Esophagus muscularis mucosa (tissue), 4 donors: ENCODE results near the gene CRELD1. TPM values are rescaled to one million over a fixed set of nuclear protein-coding genes. Genes with fewer than 3 reads are reported as not detected.

Experiments
- DNase-seq: peaks from one replicate; pipeline ENCODE4 v3.0.0-alpha.2; 2017; ENCODE audit errors: extremely low spot score
- H3K27ac ChIP-seq, 4 donors: fragments of 200-600 bp; sonication (generic); replicated peaks in 1 of 4; 1 replicate in 3 of 4; 2 replicates in 1 of 4; pipeline ENCODE4 v1.5.1; 2016 to 2019; ENCODE audit warnings: mild to moderate bottlenecking in 1 of 4
- H3K27me3 ChIP-seq, 4 donors: fragments of 200-600 bp; sonication (generic); one replicate each; pipeline versions ENCODE4 v1.5.1 to v1.6.0; 2016 to 2019
- H3K36me3 ChIP-seq, 4 donors: fragments of 200-600 bp; sonication (generic); one replicate each; pipeline ENCODE4 v1.5.1; 2016 to 2019
- H3K4me1 ChIP-seq, 4 donors: fragments of 200-600 bp; sonication (generic); one replicate each; pipeline ENCODE4 v1.5.1; 2016 to 2019
- H3K4me3 ChIP-seq, 4 donors: fragments of 200-600 bp; sonication (generic); 1 replicate in 2 of 4; 2 replicates in 2 of 4; pipeline ENCODE4 v1.5.1; 2016 to 2019; ENCODE audit warnings: mild to moderate bottlenecking in 4 of 4, moderate library complexity in 1 of 4
- H3K9me3 ChIP-seq, 4 donors: fragments of 200-600 bp; sonication (generic); 1 replicate in 3 of 4; 2 replicates in 1 of 4; pipeline ENCODE4 v1.5.1; 2016 to 2019
- EP300 ChIP-seq: sonication (generic); formaldehyde crosslinking; IDR thresholded peaks from one replicate; pipeline ENCODE4 v1.6.1; 2017; ENCODE audit warnings: antibody characterized with exemption
- POLR2A ChIP-seq: fragments of 450-650 bp; IDR thresholded peaks from one replicate; pipeline ENCODE4 v1.6.1; 2017; ENCODE audit warnings: antibody characterized with exemption, moderate library complexity, mild to moderate bottlenecking, low read depth
- POLR2AphosphoS5 ChIP-seq, 2 donors: sonication (generic); formaldehyde crosslinking; IDR thresholded peaks; one replicate each; pipeline ENCODE4 v1.6.1; 2017; ENCODE audit warnings: antibody characterized with exemption in 2 of 2
- WGBS: methylation state at CpG from one replicate; pipeline ENCODE4 v1.1.5; 2018; 5-methylcytosine and 5-hydroxymethylcytosine counted together
- intact Hi-C: fragments of 100-400 bp; cut with DNase I; formaldehyde crosslinking; loops from one replicate; pipeline ENCODE4 v1.15.1; 2023
- total RNA-seq, 4 donors: library from RNA; depleted of rRNA; stranded (reverse); fragments of >200 nt; gene quantifications; one replicate each; pipeline versions ENCODE4 v1.1.0 to v1.2.1, GENCODE V29; 2016
- TF ChIP-seq, protein P1 (sequence below), 3 experiments: fragments of 200-600 bp in 2 of 3; fragments of 450-650 bp in 1 of 3; sonication (generic) in 2 of 3; IDR thresholded peaks; one replicate each; pipeline ENCODE4 v1.5.1; 2017 to 2019; ENCODE audit warnings: antibody characterized with exemption in 3 of 3, mild to moderate bottlenecking in 2 of 3, moderate library complexity in 1 of 3

The CRELD1 gene, protein sequence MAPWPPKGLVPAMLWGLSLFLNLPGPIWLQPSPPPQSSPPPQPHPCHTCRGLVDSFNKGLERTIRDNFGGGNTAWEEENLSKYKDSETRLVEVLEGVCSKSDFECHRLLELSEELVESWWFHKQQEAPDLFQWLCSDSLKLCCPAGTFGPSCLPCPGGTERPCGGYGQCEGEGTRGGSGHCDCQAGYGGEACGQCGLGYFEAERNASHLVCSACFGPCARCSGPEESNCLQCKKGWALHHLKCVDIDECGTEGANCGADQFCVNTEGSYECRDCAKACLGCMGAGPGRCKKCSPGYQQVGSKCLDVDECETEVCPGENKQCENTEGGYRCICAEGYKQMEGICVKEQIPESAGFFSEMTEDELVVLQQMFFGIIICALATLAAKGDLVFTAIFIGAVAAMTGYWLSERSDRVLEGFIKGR
- total RNA-seq, result 10 to 100 TPM; 38.6 to 62.9 (median 52.0) TPM

DNA sequence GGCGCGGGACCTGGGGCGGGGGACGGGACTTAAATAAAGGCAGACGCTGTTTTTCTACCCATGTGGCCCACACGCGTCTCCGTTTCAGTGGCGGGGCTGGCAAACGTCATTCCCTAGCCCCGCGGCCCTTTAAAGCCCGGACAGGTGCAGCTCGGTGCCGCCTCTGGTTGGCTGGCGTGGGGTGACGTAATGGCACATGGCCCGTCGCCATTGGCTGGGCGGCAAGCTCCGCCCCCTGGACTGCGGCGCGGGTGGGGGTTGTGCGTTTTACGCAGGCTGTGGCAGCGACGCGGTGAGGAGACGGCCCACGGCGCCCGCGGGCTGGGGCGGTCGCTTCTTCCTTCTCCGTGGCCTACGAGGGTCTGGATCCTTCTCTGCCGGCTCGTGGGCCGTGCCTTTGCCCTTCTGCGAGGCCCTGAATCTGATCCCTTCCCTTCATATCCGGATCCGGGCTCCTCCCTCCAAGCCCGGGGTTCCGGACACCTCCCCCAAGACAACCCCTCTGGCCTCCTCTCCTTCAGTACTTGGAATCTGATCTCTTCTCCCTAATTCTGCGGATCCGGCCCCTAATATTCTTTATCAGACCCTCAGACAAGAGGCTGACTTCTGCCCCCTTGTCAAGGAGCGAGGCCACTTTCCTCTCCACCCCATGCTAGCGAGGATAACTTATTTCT, at the start of gene CRELD1:
Gene CRELD1, plus strand, starts transcription at position 274 of the 674 bp plus-strand sequence. CDS start 605 bp downstream, outside the sequence.
- H3K4me1 ChIP-seq, result peaks cover 22 to 52% (median 38%) of the 10 kb centered on the region in 4 donors
- peak within 1 kb of the TSS; percentile 70 to 89 (median 79) for H3K4me3 ChIP-seq
- peaks cover 10 to 55% (median 49%) of the 10 kb centered on the region in 4 donors for H3K36me3 ChIP-seq
- no peaks in the 10 kb centered on the region for H3K9me3 ChIP-seq
- H3K27me3 ChIP-seq, result peaks cover 0 to 8% (median 0%) of the 10 kb centered on the region in 4 donors
- TF ChIP-seq EP300, result no peak
- TF ChIP-seq, protein P1, sequence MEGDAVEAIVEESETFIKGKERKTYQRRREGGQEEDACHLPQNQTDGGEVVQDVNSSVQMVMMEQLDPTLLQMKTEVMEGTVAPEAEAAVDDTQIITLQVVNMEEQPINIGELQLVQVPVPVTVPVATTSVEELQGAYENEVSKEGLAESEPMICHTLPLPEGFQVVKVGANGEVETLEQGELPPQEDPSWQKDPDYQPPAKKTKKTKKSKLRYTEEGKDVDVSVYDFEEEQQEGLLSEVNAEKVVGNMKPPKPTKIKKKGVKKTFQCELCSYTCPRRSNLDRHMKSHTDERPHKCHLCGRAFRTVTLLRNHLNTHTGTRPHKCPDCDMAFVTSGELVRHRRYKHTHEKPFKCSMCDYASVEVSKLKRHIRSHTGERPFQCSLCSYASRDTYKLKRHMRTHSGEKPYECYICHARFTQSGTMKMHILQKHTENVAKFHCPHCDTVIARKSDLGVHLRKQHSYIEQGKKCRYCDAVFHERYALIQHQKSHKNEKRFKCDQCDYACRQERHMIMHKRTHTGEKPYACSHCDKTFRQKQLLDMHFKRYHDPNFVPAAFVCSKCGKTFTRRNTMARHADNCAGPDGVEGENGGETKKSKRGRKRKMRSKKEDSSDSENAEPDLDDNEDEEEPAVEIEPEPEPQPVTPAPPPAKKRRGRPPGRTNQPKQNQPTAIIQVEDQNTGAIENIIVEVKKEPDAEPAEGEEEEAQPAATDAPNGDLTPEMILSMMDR (IDR thresholded peaks at IDR 0.05), result no peak
- TF ChIP-seq POLR2AphosphoS5 (IDR thresholded peaks at IDR 0.05), result peak; percentile 94 to 98
- peak; percentile 67 for TF ChIP-seq POLR2A
- 0% methylated on average over 16 of the region's 50 CpGs for WGBS
- peak within 1 kb of the TSS; percentile 93 to 99 (median 96) for H3K27ac ChIP-seq
- DNase-seq, result peak; percentile 99
- intact Hi-C loops, result loop anchor here (5.0 to 10.0 kb wide), 2 partner anchors 94 to 291 kb away; partner anchors contain the start of gene FANCD2

GRCh38 chr3:9884555-9885165, 49.0 kb upstream of the CRELD1 start:
- TF ChIP-seq POLR2AphosphoS5 (IDR thresholded peaks at IDR 0.05), result peak in 1 of 2 donors; percentile 25
- TF ChIP-seq EP300, result no peak
- TF ChIP-seq, protein P1 (IDR thresholded peaks at IDR 0.05), result no peak
- no peak for TF ChIP-seq POLR2A
- Histone ChIP-seq H3K27me3 (no peaks in the 10 kb centered on the region), H3K36me3 (no peaks in the 10 kb centered on the region), H3K27ac (no peak overlapping the region), H3K9me3 (no peaks in the 10 kb centered on the region), H3K4me3 (no peak overlapping the region), H3K4me1 (peaks cover 0 to under 1% (median 0%) of the 10 kb centered on the region in 4 donors)
- no peak for DNase-seq
- intact Hi-C loops, result no loop called here
- 80% methylated on average over 11 of the region's 11 CpGs for WGBS

GRCh38 chr3:9886328-9886727, 47.3 kb upstream of the CRELD1 start:
- TF ChIP-seq, protein P1 (IDR thresholded peaks at IDR 0.05), result no peak
- no peak for TF ChIP-seq POLR2A
- TF ChIP-seq POLR2AphosphoS5 (IDR thresholded peaks at IDR 0.05), result no peak
- no peak for TF ChIP-seq EP300
- Histone ChIP-seq H3K27ac (no peak overlapping the region), H3K4me3 (no peak overlapping the region), H3K4me1 (peaks cover 5 to 9% (median 9%) of the 10 kb centered on the region in 4 donors), H3K27me3 (no peaks in the 10 kb centered on the region), H3K9me3 (no peaks in the 10 kb centered on the region), H3K36me3 (no peaks in the 10 kb centered on the region)
- DNase-seq, result no peak
- intact Hi-C loops, result no loop called here

- Histone ChIP-seq H3K27me3 (no peaks in the 10 kb centered on the region), H3K4me3 (no peak overlapping the region), H3K27ac (no peak overlapping the region), H3K9me3 (no peaks in the 10 kb centered on the region), H3K36me3 (peaks cover 0 to 3% (median 2%) of the 10 kb centered on the region in 4 donors), H3K4me1 (peaks cover 12 to 21% (median 18%) of the 10 kb centered on the region in 4 donors)
- TF ChIP-seq, protein P1 (IDR thresholded peaks at IDR 0.05), result no peak
- no peak for TF ChIP-seq EP300
- no peak for TF ChIP-seq POLR2A
- TF ChIP-seq POLR2AphosphoS5 (IDR thresholded peaks at IDR 0.05), result no peak
- 92% methylated on average over 5 of the region's 5 CpGs for WGBS
- no peak for DNase-seq
- intact Hi-C loops, result no loop called here
Observed at GRCh38 chr3:9887480-9887879, 46.2 kb upstream of the CRELD1 start.
